Measurements from ENCODE around the gene HSP90AB1.

HSP90AB1 gene

GRCh38 chr6:44255871-44256774 lies 9.2 kb downstream of the HSP90AB1 start:
- DNase-seq = peak; percentile 39

- DNase-seq = no peak
Observed at GRCh38 chr6:44256775-44257024, 9.8 kb downstream of the HSP90AB1 start.

- peak; percentile 78 for DNase-seq
Observed at GRCh38 chr6:44257025-44257752, 10.3 kb downstream of the HSP90AB1 start, which contains the start of gene SLC35B2. TSS of gene SLC35B2 (minus strand) at chr6:44257528. CDS start at chr6:44257410, 118 bp downstream.

GRCh38 chr6:44257753-44258324 lies 10.9 kb downstream of the HSP90AB1 start:
- no peak for DNase-seq

- no peak for DNase-seq
Observed at GRCh38 chr6:44258325-44258863, 11.5 kb downstream of the HSP90AB1 start.

- no peak for DNase-seq
Observed at GRCh38 chr6:44258921-44259320, 12.0 kb downstream of the HSP90AB1 start.

- DNase-seq = no peak
Observed at GRCh38 chr6:44260011-44260410, 13.1 kb downstream of the HSP90AB1 start.

GRCh38 chr6:44260451-44261297 lies 13.8 kb downstream of the HSP90AB1 start:
- no peak for DNase-seq

GRCh38 chr6:44261581-44261980 lies 14.7 kb downstream of the HSP90AB1 start:
- no peak for DNase-seq

- DNase-seq = no peak
Observed at GRCh38 chr6:44262467-44263353, 15.8 kb downstream of the HSP90AB1 start.

- DNase-seq = no peak
Observed at GRCh38 chr6:44263354-44264100, 16.6 kb downstream of the HSP90AB1 start.

GRCh38 chr6:44264154-44265006 lies 17.5 kb downstream of the HSP90AB1 start:
- no peak for DNase-seq

GRCh38 chr6:44265007-44265721 lies 18.3 kb downstream of the HSP90AB1 start, which contains the start of gene NFKBIE:
TSS of gene NFKBIE (minus strand) at chr6:44265551. CDS start at chr6:44265346, 205 bp downstream.
- peak; percentile 80 for DNase-seq

GRCh38 chr6:44265722-44266233 lies 18.9 kb downstream of the HSP90AB1 start:
- DNase-seq = no peak

GRCh38 chr6:44266347-44266746 lies 19.4 kb downstream of the HSP90AB1 start:
- no peak for DNase-seq

GRCh38 chr6:44267252-44267651 lies 20.4 kb downstream of the HSP90AB1 start:
- no peak for DNase-seq

GRCh38 chr6:44268095-44268628 lies 21.3 kb downstream of the HSP90AB1 start:
- DNase-seq = peak; percentile 83

- DNase-seq = no peak
Observed at GRCh38 chr6:44269178-44269920, 22.4 kb downstream of the HSP90AB1 start.

Data from NCI-H1105 treated with DMSO at 0.1 percent for 48 hours (cell line).